C4-2B (cell line): ENCODE measurements around the gene SNTA1.

Experiments used
- ZFX ChIP-seq: fragments of 450-650 bp; IDR thresholded peaks from 2 replicates; pipeline ENCODE4 v1.6.1; 2017
- TF ChIP-seq, protein P1 (sequence below): fragments of 450-650 bp; conservative IDR thresholded peaks from 2 replicates; pipeline ENCODE4 v1.5.1; 2017; ENCODE audit warnings: mild to moderate bottlenecking

DNA sequence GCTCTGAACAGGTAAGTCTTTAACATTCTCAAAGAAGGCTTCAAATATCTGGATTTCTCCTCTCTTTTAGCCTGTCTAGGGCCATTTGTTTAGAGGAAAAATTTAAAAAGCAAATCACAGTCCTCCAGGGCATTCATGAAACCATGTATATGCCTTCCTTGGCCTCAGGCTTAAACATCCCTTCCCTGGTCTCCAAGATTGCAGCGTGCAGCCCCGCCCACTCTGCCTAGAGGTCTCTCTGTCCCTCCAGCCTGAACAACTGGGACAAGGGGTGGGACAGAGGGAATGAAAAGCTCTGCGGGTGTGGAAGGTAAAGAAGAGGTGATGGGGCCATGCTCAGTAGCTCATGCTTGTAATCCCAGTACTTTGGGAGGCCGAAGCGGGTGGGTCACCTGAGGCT lies 36.5 kb upstream of the SNTA1 start:
- TF ChIP-seq, protein P1, sequence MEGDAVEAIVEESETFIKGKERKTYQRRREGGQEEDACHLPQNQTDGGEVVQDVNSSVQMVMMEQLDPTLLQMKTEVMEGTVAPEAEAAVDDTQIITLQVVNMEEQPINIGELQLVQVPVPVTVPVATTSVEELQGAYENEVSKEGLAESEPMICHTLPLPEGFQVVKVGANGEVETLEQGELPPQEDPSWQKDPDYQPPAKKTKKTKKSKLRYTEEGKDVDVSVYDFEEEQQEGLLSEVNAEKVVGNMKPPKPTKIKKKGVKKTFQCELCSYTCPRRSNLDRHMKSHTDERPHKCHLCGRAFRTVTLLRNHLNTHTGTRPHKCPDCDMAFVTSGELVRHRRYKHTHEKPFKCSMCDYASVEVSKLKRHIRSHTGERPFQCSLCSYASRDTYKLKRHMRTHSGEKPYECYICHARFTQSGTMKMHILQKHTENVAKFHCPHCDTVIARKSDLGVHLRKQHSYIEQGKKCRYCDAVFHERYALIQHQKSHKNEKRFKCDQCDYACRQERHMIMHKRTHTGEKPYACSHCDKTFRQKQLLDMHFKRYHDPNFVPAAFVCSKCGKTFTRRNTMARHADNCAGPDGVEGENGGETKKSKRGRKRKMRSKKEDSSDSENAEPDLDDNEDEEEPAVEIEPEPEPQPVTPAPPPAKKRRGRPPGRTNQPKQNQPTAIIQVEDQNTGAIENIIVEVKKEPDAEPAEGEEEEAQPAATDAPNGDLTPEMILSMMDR = no peak
- TF ChIP-seq ZFX = no peak
